Esophagus muscularis mucosa (tissue), 4 donors: Measurements from ENCODE around the gene CACNA1S.

Experiments
- CTCF ChIP-seq, 3 experiments: fragments of 200-600 bp in 2 of 3; fragments of 450-650 bp in 1 of 3; sonication (generic) in 2 of 3; IDR thresholded peaks; one replicate each; pipeline ENCODE4 v1.5.1; 2017 to 2019; ENCODE audit warnings: antibody characterized with exemption in 3 of 3, mild to moderate bottlenecking in 2 of 3, moderate library complexity in 1 of 3
- EP300 ChIP-seq: sonication (generic); formaldehyde crosslinking; IDR thresholded peaks from one replicate; pipeline ENCODE4 v1.6.1; 2017; ENCODE audit warnings: antibody characterized with exemption
- POLR2A ChIP-seq: fragments of 450-650 bp; IDR thresholded peaks from one replicate; pipeline ENCODE4 v1.6.1; 2017; ENCODE audit warnings: antibody characterized with exemption, moderate library complexity, mild to moderate bottlenecking, low read depth

- TF ChIP-seq POLR2A (no peak), CTCF (IDR thresholded peaks at IDR 0.05) (no peak), EP300 (no peak)
Observed at GRCh38 chr1:201036188-201036842, 75.9 kb downstream of the CACNA1S start.
